SU-DHL-6 (cell line): ENCODE data around the gene EXD3.

Experiments used
- CTCF ChIP-seq: fragments of 200-600 bp; sonication (generic); IDR thresholded peaks from one replicate; pipeline ENCODE4 v1.5.1; 2017; ENCODE audit warnings: antibody characterized with exemption, mild to moderate bottlenecking, low read length, moderate library complexity; ENCODE audit not compliant: insufficient read depth, poor library complexity, severe bottlenecking
- EZH2phosphoT487 ChIP-seq: fragments of 200-600 bp; sonication (generic), shearing (Covaris generic); conservative IDR thresholded peaks from 2 replicates; pipeline ENCODE4 v1.6.1; 2018; ENCODE audit warnings: mild to moderate bottlenecking, antibody characterized with exemption, low read length, moderate library complexity, mixed read lengths

- TF ChIP-seq CTCF: no peak
- TF ChIP-seq EZH2phosphoT487: no peak
These were observed 103.0 kb downstream of the EXD3 start for GRCh38 chr9:137319739-137320551.
